ENCODE data around the gene RRP9.

Gene RRP9

DNA sequence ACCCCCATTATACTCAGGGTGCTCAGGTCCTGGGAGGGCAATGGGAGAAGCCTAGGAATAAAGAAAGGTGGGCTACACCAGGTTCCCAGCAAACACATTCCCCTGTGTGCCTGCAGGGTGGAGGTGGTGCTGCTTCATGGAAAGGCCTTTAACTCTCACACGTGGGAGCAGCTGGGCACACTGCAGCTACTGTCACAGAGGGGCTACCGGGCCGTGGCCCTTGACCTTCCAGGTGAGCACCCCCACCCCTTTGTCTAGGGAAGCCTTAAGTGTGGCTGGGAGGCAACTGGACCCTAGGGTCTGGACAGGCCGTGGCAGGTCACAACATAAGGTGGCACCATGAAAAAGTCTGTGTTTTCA, 36.4 kb upstream of the RRP9 start:
- TF ChIP-seq POLR2A (IDR thresholded peaks at IDR 0.05; ENCODE audit: low read length) (no peak), GATA1 (IDR thresholded peaks at IDR 0.05; ENCODE audit: low read depth, low read length) (no peak)
- DNase-seq, result no peak

DNA sequence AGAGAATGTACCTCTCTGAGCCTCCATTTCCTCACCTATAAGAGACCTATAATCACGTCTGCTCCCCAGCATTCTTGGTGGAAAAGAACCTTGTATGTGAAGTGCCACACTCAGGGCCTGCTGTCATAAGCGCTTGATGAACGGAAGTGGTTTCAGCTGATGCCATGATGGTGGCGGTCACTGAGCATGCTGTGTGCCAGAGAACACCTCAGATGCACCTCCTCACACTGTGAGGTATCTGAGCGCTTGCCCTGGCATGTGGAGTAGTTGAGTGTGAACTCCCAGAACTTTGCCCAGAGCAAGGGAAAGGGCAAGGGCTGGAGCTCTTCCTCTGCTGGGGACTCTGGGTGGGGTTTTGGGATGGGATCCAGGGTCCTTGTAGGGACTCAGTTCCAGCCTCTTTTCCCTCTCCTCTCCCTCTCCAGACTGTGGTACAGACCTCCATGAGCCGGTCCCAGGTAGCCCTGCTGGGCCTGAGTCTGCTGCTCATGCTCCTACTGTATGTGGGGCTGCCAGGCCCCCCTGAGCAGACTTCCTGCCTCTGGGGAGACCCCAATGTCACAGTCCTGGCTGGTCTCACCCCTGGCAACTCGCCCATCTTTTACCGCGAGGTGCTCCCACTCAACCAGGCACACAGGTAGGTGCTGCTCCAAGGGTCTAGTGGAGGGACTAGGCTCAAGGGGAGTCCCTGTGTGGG, 35.9 kb upstream of the RRP9 start:
- TF ChIP-seq GATA1 (IDR thresholded peaks at IDR 0.05; ENCODE audit: low read depth, low read length) (no peak), POLR2A (IDR thresholded peaks at IDR 0.05; ENCODE audit: low read length) (no peak)
- DNase-seq, result no peak

GRCh38 chr3:51975852-51976549, 34.3 kb upstream of the RRP9 start:
- TF ChIP-seq POLR2A (IDR thresholded peaks at IDR 0.05; ENCODE audit: low read length) (no peak), GATA1 (IDR thresholded peaks at IDR 0.05; ENCODE audit: low read depth, low read length) (no peak)
- DNase-seq, result peak; percentile 65 to 66

DNA sequence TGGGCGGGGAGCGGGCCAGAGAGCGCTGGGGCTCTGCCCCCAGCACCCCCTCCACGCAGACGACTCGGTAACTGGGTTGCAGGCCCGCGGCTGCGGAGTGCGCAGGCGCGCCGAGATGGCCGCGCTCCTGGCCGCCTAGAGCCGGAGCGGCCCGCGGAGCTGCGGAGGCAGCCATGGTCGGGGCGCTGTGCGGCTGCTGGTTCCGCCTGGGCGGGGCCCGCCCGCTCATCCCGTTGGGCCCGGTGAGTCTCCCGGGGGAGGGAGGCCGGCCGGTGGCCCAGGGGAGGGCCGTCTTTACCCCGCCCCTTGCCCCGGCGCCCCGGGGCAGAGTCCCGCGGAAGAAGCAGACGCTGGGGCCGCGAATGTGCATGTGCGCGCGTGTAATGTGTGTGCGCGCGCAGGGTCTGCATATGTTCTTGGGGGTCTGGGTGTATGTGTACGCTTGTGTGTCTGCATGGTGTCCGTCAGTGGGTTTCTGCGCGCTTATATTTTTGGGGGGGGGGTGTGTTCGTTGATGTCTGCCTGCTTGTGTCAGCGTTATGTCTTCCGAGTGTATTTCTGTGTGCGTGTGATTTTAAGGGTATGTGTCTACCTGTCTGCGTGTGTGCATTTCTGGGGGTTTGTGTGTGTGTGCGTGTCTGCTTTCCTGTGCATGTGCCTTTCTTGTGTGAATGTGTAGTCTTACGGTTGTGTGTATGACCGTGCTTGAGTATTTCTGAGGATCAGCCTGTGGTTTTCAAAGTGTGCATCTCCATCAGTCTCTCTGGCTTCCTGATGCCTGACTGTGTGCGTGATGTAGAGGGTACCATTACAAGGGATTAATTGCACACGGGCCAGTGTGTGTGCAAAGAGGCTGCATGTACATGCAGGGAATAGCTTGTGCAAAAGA, 33.5 kb upstream of the RRP9 start, which contains the start of gene ABHD14A:
Gene ABHD14A (plus strand): TSS at position 102 of the 889 bp plus-strand sequence. CDS start 72 bp downstream, at position 174.
- DNase-seq, result peak; percentile 81 to 88
- TF ChIP-seq GATA1 (IDR thresholded peaks at IDR 0.05; ENCODE audit: low read depth, low read length) (no peak), POLR2A (IDR thresholded peaks at IDR 0.05; ENCODE audit: low read length) (peak; percentile 49)

- DNase-seq, result peak in 1 of 2 experiments; percentile 49
- TF ChIP-seq POLR2A (IDR thresholded peaks at IDR 0.05; ENCODE audit: low read length), result no peak
- no peak for TF ChIP-seq GATA1 (IDR thresholded peaks at IDR 0.05; ENCODE audit: low read depth, low read length)
Observed at GRCh38 chr3:51974277-51974962, 32.7 kb upstream of the RRP9 start.

DNA sequence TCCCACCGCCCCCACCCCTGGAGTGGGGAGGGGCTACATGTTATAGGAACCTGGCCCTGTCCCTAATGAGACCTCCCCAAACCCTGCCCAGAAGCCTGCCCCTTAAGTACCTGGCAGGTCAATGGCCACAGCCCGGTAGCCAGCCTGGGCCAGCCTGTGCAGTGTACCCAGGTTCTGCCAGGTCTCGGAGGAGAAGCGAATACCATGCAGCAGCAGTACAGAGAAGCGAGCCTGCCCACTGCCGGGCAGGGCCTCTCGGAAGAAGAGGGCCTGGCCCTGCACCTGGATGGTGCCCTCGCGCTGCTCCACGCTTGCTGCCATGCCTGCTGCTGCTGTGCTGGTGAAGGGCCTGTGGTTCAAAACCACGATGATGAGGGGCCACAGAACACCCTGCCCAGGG, 29.6 kb upstream of the RRP9 start:
- DNase-seq, result no peak
- TF ChIP-seq POLR2A (IDR thresholded peaks at IDR 0.05; ENCODE audit: low read length) (no peak), GATA1 (IDR thresholded peaks at IDR 0.05; ENCODE audit: low read depth, low read length) (no peak)

GRCh38 chr3:51970606-51971300, 29.0 kb upstream of the RRP9 start:
- no peak for DNase-seq
- no peak for TF ChIP-seq POLR2A (IDR thresholded peaks at IDR 0.05; ENCODE audit: low read length)
- TF ChIP-seq GATA1 (IDR thresholded peaks at IDR 0.05; ENCODE audit: low read depth, low read length), result no peak

- no peak for TF ChIP-seq POLR2A (IDR thresholded peaks at IDR 0.05; ENCODE audit: low read length)
- no peak for DNase-seq
Observed at GRCh38 chr3:51969841-51970240, 28.1 kb upstream of the RRP9 start.

GRCh38 chr3:51968883-51969678, 27.4 kb upstream of the RRP9 start:
- no peak for TF ChIP-seq POLR2A (IDR thresholded peaks at IDR 0.05; ENCODE audit: low read length)
- no peak for DNase-seq

GRCh38 chr3:51968170-51968775, 26.6 kb upstream of the RRP9 start:
- DNase-seq, result no peak

DNA sequence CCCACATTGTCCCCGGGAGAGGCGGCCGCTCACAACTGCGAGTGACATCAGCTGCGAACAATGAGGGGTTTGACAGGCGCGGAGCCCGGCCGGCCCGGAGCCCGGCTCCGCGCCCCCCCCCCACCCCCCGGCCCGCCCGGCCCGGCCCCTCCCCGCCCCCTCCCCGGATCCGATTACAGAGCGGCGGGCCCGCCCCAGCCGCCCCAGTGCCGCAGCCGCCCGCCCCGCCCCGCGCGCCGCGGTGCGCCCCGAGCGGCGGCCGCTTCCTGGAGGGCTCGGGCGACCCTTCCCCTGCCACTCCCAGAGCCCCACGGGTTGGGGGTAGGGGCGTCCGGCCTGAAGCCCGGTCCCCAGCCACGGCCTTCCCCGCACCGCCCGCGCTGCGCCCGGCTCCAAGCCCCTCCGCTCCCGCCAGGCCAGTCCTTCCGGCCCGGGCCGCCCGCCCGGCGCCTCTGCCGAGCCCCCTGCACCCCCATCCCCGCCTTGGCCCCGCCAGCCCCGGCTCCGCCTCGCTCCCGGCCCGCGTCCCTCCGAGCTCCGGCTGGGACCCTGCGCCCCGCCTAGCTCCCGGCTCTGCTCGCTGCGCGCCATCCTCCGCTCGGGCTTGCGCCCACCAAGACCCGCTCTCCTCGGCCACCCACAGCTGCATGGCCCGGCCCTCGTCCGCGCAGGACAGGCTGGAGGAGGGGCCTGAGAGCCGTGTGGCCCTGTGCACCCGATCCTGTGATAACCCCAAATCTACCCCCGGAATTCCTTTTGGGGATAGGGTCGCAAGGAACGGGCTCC, 25.9 kb upstream of the RRP9 start, which contains the start of gene PCBP4:
Gene PCBP4 (minus strand): TSS at position 71 of the 786 bp plus-strand sequence. CDS start 6,214 bp downstream, outside the sequence.
- TF ChIP-seq GATA1 (IDR thresholded peaks at IDR 0.05; ENCODE audit: low read depth, low read length) (no peak), POLR2A (IDR thresholded peaks at IDR 0.05; ENCODE audit: low read length) (no peak)

More at GRCh38 chr3:51968170-51968775, 26.6 kb upstream of the RRP9 start:
- TF ChIP-seq POLR2A (IDR thresholded peaks at IDR 0.05; ENCODE audit: low read length), result no peak
- no peak for TF ChIP-seq GATA1 (IDR thresholded peaks at IDR 0.05; ENCODE audit: low read depth, low read length)

More for the DNA sequence above, 25.9 kb upstream of the RRP9 start, which contains the start of gene PCBP4:
- DNase-seq, result peak; percentile 36 to 52

All from erythroblast (primary cell).